Suprapubic skin (tissue), 4 donors: ENCODE results near the gene ITPRIP.

ENCODE experiments used
- POLR2A ChIP-seq, 2 donors: fragments of 450-650 bp; IDR thresholded peaks; one replicate each; pipeline ENCODE4 v1.6.1; 2017; ENCODE audit warnings: antibody characterized with exemption in 2 of 2, mild to moderate bottlenecking in 2 of 2, moderate library complexity in 2 of 2
- POLR2AphosphoS5 ChIP-seq, 3 donors: sonication (generic); formaldehyde crosslinking; IDR thresholded peaks; one replicate each; pipeline ENCODE4 v1.6.1; 2017; ENCODE audit warnings: antibody characterized with exemption in 3 of 3
- TF ChIP-seq, protein P1 (sequence below), 2 donors: fragments of 200-600 bp in 1 of 2; fragments of 450-650 bp in 1 of 2; sonication (generic) in 1 of 2; IDR thresholded peaks; one replicate each; pipeline ENCODE4 v1.5.1; 2016 to 2019; ENCODE audit warnings: antibody characterized with exemption in 2 of 2, mild to moderate bottlenecking in 1 of 2, moderate library complexity in 1 of 2

- no peak for TF ChIP-seq POLR2A (IDR thresholded peaks at IDR 0.05)
- TF ChIP-seq, protein P1, sequence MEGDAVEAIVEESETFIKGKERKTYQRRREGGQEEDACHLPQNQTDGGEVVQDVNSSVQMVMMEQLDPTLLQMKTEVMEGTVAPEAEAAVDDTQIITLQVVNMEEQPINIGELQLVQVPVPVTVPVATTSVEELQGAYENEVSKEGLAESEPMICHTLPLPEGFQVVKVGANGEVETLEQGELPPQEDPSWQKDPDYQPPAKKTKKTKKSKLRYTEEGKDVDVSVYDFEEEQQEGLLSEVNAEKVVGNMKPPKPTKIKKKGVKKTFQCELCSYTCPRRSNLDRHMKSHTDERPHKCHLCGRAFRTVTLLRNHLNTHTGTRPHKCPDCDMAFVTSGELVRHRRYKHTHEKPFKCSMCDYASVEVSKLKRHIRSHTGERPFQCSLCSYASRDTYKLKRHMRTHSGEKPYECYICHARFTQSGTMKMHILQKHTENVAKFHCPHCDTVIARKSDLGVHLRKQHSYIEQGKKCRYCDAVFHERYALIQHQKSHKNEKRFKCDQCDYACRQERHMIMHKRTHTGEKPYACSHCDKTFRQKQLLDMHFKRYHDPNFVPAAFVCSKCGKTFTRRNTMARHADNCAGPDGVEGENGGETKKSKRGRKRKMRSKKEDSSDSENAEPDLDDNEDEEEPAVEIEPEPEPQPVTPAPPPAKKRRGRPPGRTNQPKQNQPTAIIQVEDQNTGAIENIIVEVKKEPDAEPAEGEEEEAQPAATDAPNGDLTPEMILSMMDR (IDR thresholded peaks at IDR 0.05): no peak
- TF ChIP-seq POLR2AphosphoS5 (IDR thresholded peaks at IDR 0.05): no peak
Observed at GRCh38 chr10:104304356-104304745, 33.9 kb downstream of the ITPRIP start.
